Neuronal stem cell (in vitro differentiated cells): ENCODE data around the gene SOX9.

Source experiments
- DNase-seq: peaks from one replicate; pipeline ENCODE4 v3.0.0-alpha.2; 2013; ENCODE audit warnings: low spot score
- H2AFZ ChIP-seq: one replicate; pipeline ENCODE4 v1.6.1; 2013; ENCODE audit warnings: mild to moderate bottlenecking, low read length, inconsistent platforms
- H2AK5ac ChIP-seq: 2 replicates; pipeline ENCODE4 v1.6.1; 2013; ENCODE audit warnings: low read depth, mild to moderate bottlenecking, inconsistent platforms, low read length, moderate library complexity, mixed read lengths
- H2BK120ac ChIP-seq: 2 replicates; pipeline ENCODE4 v1.6.1; 2013; ENCODE audit warnings: low read depth, mild to moderate bottlenecking, inconsistent platforms, low read length, moderate library complexity, mixed read lengths
- H2BK12ac ChIP-seq: one replicate; pipeline ENCODE4 v1.6.1; 2013; ENCODE audit warnings: low read length, inconsistent platforms
- H2BK15ac ChIP-seq: 2 replicates; pipeline ENCODE4 v1.6.1; 2013; ENCODE audit warnings: mild to moderate bottlenecking, low read length, inconsistent platforms, mixed read lengths
- H2BK5ac ChIP-seq: one replicate; pipeline ENCODE4 v1.6.1; 2013; ENCODE audit warnings: inconsistent platforms, mild to moderate bottlenecking, low read length, moderate library complexity
- H3K14ac ChIP-seq: one replicate; pipeline ENCODE4 v1.6.1; 2013; ENCODE audit warnings: low read length, inconsistent platforms
- H3K18ac ChIP-seq: 2 replicates; pipeline ENCODE4 v1.6.1; 2013; ENCODE audit warnings: low read length, inconsistent platforms
- H3K23ac ChIP-seq: 2 replicates; pipeline ENCODE4 v1.6.1; 2013; ENCODE audit warnings: low read depth, mild to moderate bottlenecking, mixed read lengths, low read length, inconsistent platforms; ENCODE audit not compliant: poor library complexity
- H3K27ac ChIP-seq: replicated peaks from 3 replicates; pipeline ENCODE4 v1.5.1; 2013; ENCODE audit warnings: low read length, inconsistent platforms
- H3K27me3 ChIP-seq, 3 experiments: 2 replicates each; pipeline ENCODE4 v1.6.1; 2013; ENCODE audit warnings: low read length in 3 of 3, mild to moderate bottlenecking in 2 of 3, inconsistent platforms in 1 of 3, low read depth in 1 of 3, mixed read lengths in 1 of 3, moderate library complexity in 1 of 3; ENCODE audit not compliant: control insufficient read depth in 3 of 3, insufficient read depth in 3 of 3
- H3K36me3 ChIP-seq, 2 donors: replicated peaks in 1 of 2; 2 replicates each; pipeline ENCODE4 v1.6.1; 2013; ENCODE audit warnings: low read length in 2 of 2; ENCODE audit not compliant: control insufficient read depth in 2 of 2, insufficient read depth in 2 of 2
- H3K4ac ChIP-seq: 2 replicates; pipeline ENCODE4 v1.6.1; 2013; ENCODE audit warnings: inconsistent platforms, mild to moderate bottlenecking, low read length, moderate library complexity
- H3K4me1 ChIP-seq, 2 donors: 1 replicate in 1 of 2; 2 replicates in 1 of 2; pipeline ENCODE4 v1.6.1; 2013; ENCODE audit warnings: low read length in 2 of 2, low read depth in 1 of 2; ENCODE audit not compliant: control insufficient read depth in 2 of 2, insufficient read depth in 1 of 2
- H3K4me2 ChIP-seq: one replicate; pipeline ENCODE4 v1.6.1; 2013; ENCODE audit warnings: mild to moderate bottlenecking, low read length, inconsistent platforms; ENCODE audit not compliant: insufficient read depth, poor library complexity, severe bottlenecking
- H3K4me3 ChIP-seq, 2 donors: 2 replicates each; pipeline ENCODE4 v1.5.1; 2013; ENCODE audit warnings: low read length in 2 of 2, mild to moderate bottlenecking in 2 of 2, inconsistent platforms in 1 of 2, moderate library complexity in 1 of 2
- H3K79me1 ChIP-seq: one replicate; pipeline ENCODE4 v1.6.1; 2013; ENCODE audit warnings: low read depth, mild to moderate bottlenecking, inconsistent platforms, low read length, moderate library complexity
- H3K9ac ChIP-seq: one replicate; pipeline ENCODE4 v1.6.1; 2013; ENCODE audit warnings: mild to moderate bottlenecking, low read depth, low read length, inconsistent platforms; ENCODE audit not compliant: poor library complexity
- H3K9me3 ChIP-seq, 2 donors: replicated peaks in 1 of 2; 2 replicates each; pipeline versions ENCODE3 to v1.6.1; 2013; ENCODE audit warnings: low read length in 2 of 2, mild to moderate bottlenecking in 2 of 2, inconsistent platforms in 1 of 2, low read depth in 1 of 2, mixed read lengths in 1 of 2, moderate library complexity in 1 of 2; ENCODE audit not compliant: control insufficient read depth in 2 of 2, insufficient read depth in 1 of 2
- H4K8ac ChIP-seq: one replicate; pipeline ENCODE4 v1.6.1; 2013; ENCODE audit warnings: low read depth, mild to moderate bottlenecking, inconsistent platforms, low read length, moderate library complexity
- H4K91ac ChIP-seq: one replicate; pipeline ENCODE4 v1.6.1; 2013; ENCODE audit warnings: low read length, low read depth, mild to moderate bottlenecking, inconsistent platforms; ENCODE audit not compliant: poor library complexity
- WGBS, 2 donors: extraction: QIAGEN DNeasy Blood & Tissue Kit; methylation state at CpG; one replicate each; pipeline ENCODE4 v1.1.7; 2013; ENCODE audit warnings: missing lambda C conversion rate in 2 of 2, mixed read lengths in 1 of 2; ENCODE audit not compliant: insufficient read length in 2 of 2, insufficient replicate concordance in 1 of 2; ENCODE audit errors: extremely low coverage in 2 of 2; 5-methylcytosine and 5-hydroxymethylcytosine counted together

The SOX9 gene

GRCh38 chr17:72150632-72151460, 30.0 kb downstream of the SOX9 start:
- Histone ChIP-seq H3K4ac (no peak overlapping the region), H3K4me2 (no peak overlapping the region), H3K9ac (no peak overlapping the region), H2BK5ac (no peak overlapping the region), H3K18ac (no peak overlapping the region), H3K36me3 (no peaks in the 10 kb centered on the region), H3K4me3 (peak overlapping the region in 1 of 2 donors; percentile 16), H2AFZ (peak overlapping the region; percentile 78), H3K23ac (no peak overlapping the region), H2BK12ac (no peak overlapping the region), H4K8ac (no peak overlapping the region), H3K27ac (no peak overlapping the region), H3K9me3 (no peaks in the 10 kb centered on the region), H2BK15ac (no peak overlapping the region), H4K91ac (no peak overlapping the region), H3K14ac (no peak overlapping the region), H2AK5ac (no peak overlapping the region), H3K4me1 (peaks cover 3 to 13% of the 10 kb centered on the region in 2 donors), H2BK120ac (no peak overlapping the region), H3K27me3 (no peaks in the 10 kb centered on the region), H3K79me1 (no peaks in the 10 kb centered on the region)
- no peak for DNase-seq
- no CpG with 5 or more reads among the region's 11 CpGs for WGBS, 2 donors

- peak overlapping the region; percentile 78 for H2AFZ ChIP-seq
- peak overlapping the region; percentile 55 for H3K18ac ChIP-seq
- no peaks in the 10 kb centered on the region for H3K9me3 ChIP-seq
- H4K91ac ChIP-seq = no peak overlapping the region
- peaks cover 3 to 13% of the 10 kb centered on the region in 2 donors for H3K4me1 ChIP-seq
- no peak overlapping the region for H2BK120ac ChIP-seq
- peak overlapping the region; percentile 20 for H3K27ac ChIP-seq
- H3K27me3 ChIP-seq = no peaks in the 10 kb centered on the region
- H3K23ac ChIP-seq = no peak overlapping the region
- no peak overlapping the region for H3K9ac ChIP-seq
- WGBS, 2 donors = no CpG with 5 or more reads among the region's 11 CpGs
- no peak overlapping the region for H4K8ac ChIP-seq
- H3K79me1 ChIP-seq = no peaks in the 10 kb centered on the region
- H3K4me2 ChIP-seq = no peak overlapping the region
- H3K4me3 ChIP-seq = peak overlapping the region in 1 of 2 donors; percentile 16
- peak; percentile 51 for DNase-seq
- H3K4ac ChIP-seq = no peak overlapping the region
- H2BK12ac ChIP-seq = no peak overlapping the region
- no peaks in the 10 kb centered on the region for H3K36me3 ChIP-seq
- no peak overlapping the region for H2AK5ac ChIP-seq
- no peak overlapping the region for H2BK15ac ChIP-seq
- H2BK5ac ChIP-seq = no peak overlapping the region
- no peak overlapping the region for H3K14ac ChIP-seq
Measured at GRCh38 chr17:72151565-72152386, 31.0 kb downstream of the SOX9 start.

- no peak overlapping the region for H3K18ac ChIP-seq
- H3K4ac ChIP-seq = no peak overlapping the region
- H3K4me2 ChIP-seq = no peak overlapping the region
- peaks cover 3 to 13% of the 10 kb centered on the region in 2 donors for H3K4me1 ChIP-seq
- H3K14ac ChIP-seq = no peak overlapping the region
- H4K8ac ChIP-seq = no peak overlapping the region
- H3K27ac ChIP-seq = no peak overlapping the region
- no peak overlapping the region for H3K23ac ChIP-seq
- H2AK5ac ChIP-seq = no peak overlapping the region
- H3K36me3 ChIP-seq = no peaks in the 10 kb centered on the region
- H3K79me1 ChIP-seq = no peaks in the 10 kb centered on the region
- no peak overlapping the region for H2BK15ac ChIP-seq
- no peak overlapping the region for H3K4me3 ChIP-seq
- no CpG with 5 or more reads among the region's 2 CpGs for WGBS, 2 donors
- no peak overlapping the region for H2AFZ ChIP-seq
- no peak overlapping the region for H4K91ac ChIP-seq
- no peak overlapping the region for H2BK5ac ChIP-seq
- no peak overlapping the region for H3K9ac ChIP-seq
- no peak overlapping the region for H2BK120ac ChIP-seq
- no peak overlapping the region for H2BK12ac ChIP-seq
- no peaks in the 10 kb centered on the region for H3K9me3 ChIP-seq
- DNase-seq = no peak
- H3K27me3 ChIP-seq = no peaks in the 10 kb centered on the region
Measured at GRCh38 chr17:72152387-72152929, 31.6 kb downstream of the SOX9 start.
